Parathyroid adenoma (tissue), 2 donors: Measurements from ENCODE around the gene DMXL1.
"Not testable (repeated sequence)": the region's sequence is repeated elsewhere in the genome, so short reads cannot be mapped to it uniquely, and the experiment has no call there.

ENCODE experiments used
- H2AFZ ChIP-seq: fragments of 300-600 bp; sonication (generic); one replicate; pipeline ENCODE4 v1.7.0; 2017; ENCODE audit warnings: antibody characterized with exemption, mild to moderate bottlenecking
- H3K27ac ChIP-seq: fragments of 300-600 bp; sonication (generic); one replicate; pipeline ENCODE4 v1.7.0; 2017
- H3K27me3 ChIP-seq: fragments of 300-600 bp; sonication (generic); one replicate; pipeline ENCODE4 v1.7.0; 2017; ENCODE audit warnings: low read length; ENCODE audit not compliant: control insufficient read depth, insufficient read depth
- H3K36me3 ChIP-seq: fragments of 300-600 bp; sonication (generic); one replicate; pipeline ENCODE4 v1.7.0; 2017; ENCODE audit warnings: low read length; ENCODE audit not compliant: control insufficient read depth, insufficient read depth
- H3K4me1 ChIP-seq: fragments of 300-600 bp; sonication (generic); one replicate; pipeline ENCODE4 v1.7.0; 2017; ENCODE audit warnings: control low read depth
- H3K4me2 ChIP-seq: fragments of 300-600 bp; sonication (generic); one replicate; pipeline ENCODE4 v1.7.0; 2017; ENCODE audit warnings: low read length
- H3K4me3 ChIP-seq: fragments of 300-600 bp; sonication (generic); one replicate; pipeline ENCODE4 v1.7.0; 2017; ENCODE audit warnings: low read depth, low read length
- H3K79me2 ChIP-seq: fragments of 300-600 bp; sonication (generic); one replicate; pipeline ENCODE4 v1.7.0; 2017; ENCODE audit warnings: control low read depth
- H3K9ac ChIP-seq: fragments of 300-600 bp; sonication (generic); one replicate; pipeline ENCODE4 v1.7.0; 2017; ENCODE audit warnings: mild to moderate bottlenecking
- H3K9me3 ChIP-seq: fragments of 300-600 bp; sonication (generic); one replicate; pipeline ENCODE4 v1.7.0; 2017; ENCODE audit warnings: low read length; ENCODE audit not compliant: control insufficient read depth
- TF ChIP-seq, protein P1 (sequence below): fragments of 300-600 bp; sonication (generic); IDR thresholded peaks from one replicate; pipeline ENCODE4 v1.7.0; 2017; ENCODE audit warnings: antibody characterized with exemption, mild to moderate bottlenecking
- donor health status: primary hyperparathyroidism.

DMXL1 gene

DNA sequence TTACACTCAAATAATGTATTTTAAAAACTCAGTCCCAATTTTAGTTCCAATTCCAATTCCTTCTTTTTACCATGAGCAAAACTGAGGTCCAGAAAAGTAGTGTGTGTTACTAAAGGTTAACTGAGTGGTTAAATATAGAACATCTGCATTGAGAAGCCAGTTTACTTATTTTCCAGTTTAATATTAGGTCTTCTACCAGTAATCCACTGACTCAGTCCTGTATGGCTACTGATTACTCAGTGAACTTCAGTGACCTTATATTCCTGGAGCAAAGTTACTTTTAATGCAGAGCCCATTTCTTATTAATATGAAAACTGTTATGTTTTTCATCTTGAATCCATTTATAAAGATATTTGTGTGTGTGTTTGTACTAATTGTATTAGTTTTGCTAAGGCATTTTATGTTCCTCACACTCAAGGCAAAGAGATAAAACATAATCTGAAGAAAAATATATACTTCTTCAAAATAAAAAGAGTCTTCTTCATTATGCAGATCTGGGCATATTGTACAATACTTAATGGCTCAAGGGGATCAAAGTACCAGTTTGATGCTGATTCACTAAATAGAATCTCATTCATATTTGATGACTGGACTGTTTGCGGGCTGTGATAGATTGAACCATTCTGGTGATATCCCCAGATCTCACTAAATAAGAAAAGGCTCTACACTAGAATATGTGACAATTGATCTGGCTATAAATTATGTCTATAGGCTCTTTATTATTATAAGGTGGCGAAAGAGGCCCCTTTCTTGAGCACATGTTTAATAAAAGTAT, 60.8 kb downstream of the DMXL1 start:
- no peaks in the 10 kb centered on the region for H3K9me3 ChIP-seq
- H3K27me3 ChIP-seq = no peaks in the 10 kb centered on the region
- H3K79me2 ChIP-seq = no peaks in the 10 kb centered on the region
- H2AFZ ChIP-seq = no peak overlapping the region
- H3K4me1 ChIP-seq = no peaks in the 10 kb centered on the region
- H3K27ac ChIP-seq = no peak overlapping the region
- H3K4me3 ChIP-seq = no peak overlapping the region
- no peak overlapping the region for H3K4me2 ChIP-seq
- TF ChIP-seq, protein P1, sequence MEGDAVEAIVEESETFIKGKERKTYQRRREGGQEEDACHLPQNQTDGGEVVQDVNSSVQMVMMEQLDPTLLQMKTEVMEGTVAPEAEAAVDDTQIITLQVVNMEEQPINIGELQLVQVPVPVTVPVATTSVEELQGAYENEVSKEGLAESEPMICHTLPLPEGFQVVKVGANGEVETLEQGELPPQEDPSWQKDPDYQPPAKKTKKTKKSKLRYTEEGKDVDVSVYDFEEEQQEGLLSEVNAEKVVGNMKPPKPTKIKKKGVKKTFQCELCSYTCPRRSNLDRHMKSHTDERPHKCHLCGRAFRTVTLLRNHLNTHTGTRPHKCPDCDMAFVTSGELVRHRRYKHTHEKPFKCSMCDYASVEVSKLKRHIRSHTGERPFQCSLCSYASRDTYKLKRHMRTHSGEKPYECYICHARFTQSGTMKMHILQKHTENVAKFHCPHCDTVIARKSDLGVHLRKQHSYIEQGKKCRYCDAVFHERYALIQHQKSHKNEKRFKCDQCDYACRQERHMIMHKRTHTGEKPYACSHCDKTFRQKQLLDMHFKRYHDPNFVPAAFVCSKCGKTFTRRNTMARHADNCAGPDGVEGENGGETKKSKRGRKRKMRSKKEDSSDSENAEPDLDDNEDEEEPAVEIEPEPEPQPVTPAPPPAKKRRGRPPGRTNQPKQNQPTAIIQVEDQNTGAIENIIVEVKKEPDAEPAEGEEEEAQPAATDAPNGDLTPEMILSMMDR = no peak
- H3K9ac ChIP-seq = no peak overlapping the region
- H3K36me3 ChIP-seq = no peaks in the 10 kb centered on the region

DNA sequence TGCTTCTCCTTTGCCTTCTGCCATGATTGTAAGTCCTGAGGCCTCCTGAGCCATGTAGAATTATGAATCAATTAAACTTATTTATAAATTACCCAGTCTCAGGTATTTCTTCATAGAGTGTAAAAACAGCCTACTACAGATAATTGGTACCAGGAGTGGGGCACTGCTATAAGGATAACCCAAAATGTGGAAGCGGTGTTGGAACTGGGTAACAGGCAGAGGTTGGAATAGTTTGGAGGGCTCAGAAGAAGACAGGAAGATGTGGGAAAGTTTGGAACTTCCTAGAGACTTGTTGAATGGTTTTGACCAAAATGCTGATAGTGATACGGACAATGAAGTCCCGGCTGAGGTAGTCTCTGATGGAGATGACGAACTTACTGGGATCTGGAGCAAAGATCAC, 64.9 kb downstream of the DMXL1 start:
- not testable (repeated sequence) for H3K27ac ChIP-seq, H3K27me3 ChIP-seq, H3K79me2 ChIP-seq, H3K9me3 ChIP-seq, H3K9ac ChIP-seq, H3K36me3 ChIP-seq, H3K4me1 ChIP-seq, H3K4me2 ChIP-seq, H3K4me3 ChIP-seq, H2AFZ ChIP-seq

DNA sequence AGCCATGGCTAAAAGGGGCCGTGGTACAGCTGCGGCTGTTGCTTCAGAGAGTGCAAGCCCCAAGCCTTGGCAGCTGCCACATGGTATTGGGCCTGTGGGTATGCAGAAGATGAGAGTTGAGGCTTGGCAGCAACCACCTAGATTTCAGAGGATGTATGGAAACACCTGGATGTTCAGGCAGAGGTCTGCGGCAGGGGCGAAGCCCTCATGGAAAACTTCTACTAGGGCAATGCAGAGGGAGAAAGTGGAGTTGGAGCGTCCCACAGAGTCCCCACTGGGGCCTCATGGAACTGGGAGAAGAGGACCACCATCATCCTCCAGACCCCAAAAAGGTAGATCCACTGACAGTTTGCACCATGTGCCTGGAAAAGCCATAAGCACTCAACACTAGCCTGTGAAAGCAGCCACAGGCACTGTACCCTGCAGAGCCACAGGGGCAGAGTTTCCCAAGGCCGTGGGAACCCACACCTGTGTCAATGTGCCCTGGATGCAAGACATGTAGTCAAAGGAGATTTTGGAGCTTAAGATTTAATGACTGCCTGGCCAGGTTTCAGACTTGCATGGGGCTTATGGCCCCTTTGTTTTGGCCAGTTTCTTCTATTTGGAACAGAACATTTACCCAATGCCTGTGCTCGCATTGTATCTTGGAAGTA, 65.9 kb downstream of the DMXL1 start:
- Histone ChIP-seq H3K4me3 (no peak overlapping the region), H3K27me3 (no peaks in the 10 kb centered on the region), H3K36me3 (no peaks in the 10 kb centered on the region), H3K27ac (no peak overlapping the region), H3K9me3 (no peaks in the 10 kb centered on the region), H3K79me2 (no peaks in the 10 kb centered on the region), H3K4me2 (no peak overlapping the region), H3K9ac (no peak overlapping the region), H2AFZ (no peak overlapping the region), H3K4me1 (no peaks in the 10 kb centered on the region)
- TF ChIP-seq, protein P1 = no peak

DNA sequence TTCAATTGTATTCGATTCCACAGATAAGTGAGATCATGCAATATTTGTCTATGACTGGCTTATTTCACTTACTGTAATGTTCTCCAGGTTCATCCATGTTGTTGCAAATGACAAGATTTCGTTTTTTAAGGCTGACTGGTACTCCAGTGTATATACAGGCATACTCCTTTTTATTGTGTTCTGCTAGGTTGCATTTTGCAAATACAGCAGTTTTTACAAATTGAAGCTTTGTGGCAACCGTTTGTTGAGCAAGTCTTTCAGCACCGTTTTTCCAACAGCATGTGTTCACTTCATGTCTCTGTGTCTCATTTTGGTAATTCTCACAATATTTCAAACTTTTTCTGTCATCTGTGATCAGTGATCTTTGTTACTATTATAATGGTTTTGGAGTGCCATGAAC, 82.7 kb downstream of the DMXL1 start:
- Histone ChIP-seq H3K9ac (no peak overlapping the region), H3K4me2 (no peak overlapping the region), H3K4me3 (no peak overlapping the region), H2AFZ (no peak overlapping the region), H3K9me3 (no peaks in the 10 kb centered on the region), H3K27me3 (no peaks in the 10 kb centered on the region), H3K36me3 (no peaks in the 10 kb centered on the region), H3K4me1 (peaks cover 5% of the 10 kb centered on the region), H3K27ac (no peak overlapping the region), H3K79me2 (no peaks in the 10 kb centered on the region)
- TF ChIP-seq, protein P1 = no peak

DNA sequence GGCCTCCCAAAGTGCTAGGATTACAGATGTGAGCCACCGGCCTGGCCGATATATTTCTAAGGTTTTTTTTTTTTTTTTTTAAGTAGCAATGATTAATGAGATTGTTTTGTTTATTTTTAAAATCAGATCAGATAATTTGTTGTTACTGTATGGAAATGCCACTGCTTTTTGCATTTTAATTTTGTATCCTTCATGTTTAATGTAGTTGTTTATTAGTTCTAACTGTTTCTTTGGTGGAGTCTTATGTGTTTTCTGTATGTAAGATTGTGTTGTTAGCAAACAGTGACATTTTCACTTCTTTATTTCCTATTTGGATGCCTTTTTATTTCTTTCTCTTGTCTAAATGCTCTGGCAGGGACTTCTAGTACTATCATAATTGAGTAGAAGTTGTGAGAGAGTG, 87.3 kb downstream of the DMXL1 start:
- no peaks in the 10 kb centered on the region for H3K79me2 ChIP-seq
- H3K4me2 ChIP-seq = no peak overlapping the region
- H3K36me3 ChIP-seq = no peaks in the 10 kb centered on the region
- H3K4me1 ChIP-seq = peaks cover 5% of the 10 kb centered on the region
- no peak overlapping the region for H3K9ac ChIP-seq
- H3K27ac ChIP-seq = no peak overlapping the region
- H2AFZ ChIP-seq = no peak overlapping the region
- H3K27me3 ChIP-seq = no peaks in the 10 kb centered on the region
- TF ChIP-seq, protein P1 = no peak
- no peak overlapping the region for H3K4me3 ChIP-seq
- no peaks in the 10 kb centered on the region for H3K9me3 ChIP-seq
